CD4-positive, alpha-beta T cell (primary cell): Measurements from ENCODE around the gene SCGB3A2. TPM values are rescaled to one million over a fixed set of nuclear protein-coding genes. Genes with fewer than 3 reads are reported as not detected.

Experiments used
- ATAC-seq: fragments of 200-7000 bp; cut with Tn5 transposase; one replicate; pipeline ENCODE4 v1.10.0; 2022; ENCODE audit warnings: mild to moderate bottlenecking; ENCODE audit not compliant: poor library complexity
- CTCF ChIA-PET: fragments of 350-600 bp; sonication (Branson Sonifier 250); formaldehyde crosslinking; loops from one replicate; lab custom pipeline; 2021; ENCODE audit warnings: antibody characterized with exemption, inconsistent platforms; lab: Charles Lee
- POLR2A ChIA-PET: fragments of 350-600 bp; sonication (Branson Sonifier 250); formaldehyde crosslinking; loops from one replicate; lab custom pipeline; 2021; ENCODE audit warnings: antibody characterized with exemption, inconsistent platforms; lab: Charles Lee
- DNase-seq, 14 experiments: peaks; one replicate each; pipeline ENCODE4 v3.0.0-alpha.2; 2013 to 2020; ENCODE audit warnings: mixed read lengths in 2 of 14
- H3K27ac ChIP-seq, 2 donors: one replicate each; pipeline versions ENCODE4 v1.5.1 to v1.7.0; 2013; ENCODE audit warnings: low read length in 2 of 2, low read depth in 1 of 2, mild to moderate bottlenecking in 1 of 2
- H3K27me3 ChIP-seq, 2 experiments: 1 replicate in 1 of 2; 2 replicates in 1 of 2; pipeline versions ENCODE4 v1.6.1 to v1.7.0; 2013; ENCODE audit warnings: low read length in 2 of 2, control low read depth in 1 of 2, mild to moderate bottlenecking in 1 of 2, moderate library complexity in 1 of 2; ENCODE audit not compliant: insufficient read depth in 2 of 2, control insufficient read depth in 1 of 2
- H3K36me3 ChIP-seq: one replicate; pipeline ENCODE4 v1.6.1; 2013; ENCODE audit warnings: low read length, control low read depth; ENCODE audit not compliant: insufficient read depth
- H3K4me1 ChIP-seq: one replicate; pipeline ENCODE4 v1.6.1; 2013; ENCODE audit warnings: low read length, control low read depth; ENCODE audit not compliant: insufficient read depth
- H3K4me3 ChIP-seq: one replicate; pipeline ENCODE4 v1.5.1; 2013; ENCODE audit warnings: mild to moderate bottlenecking, low read length, moderate library complexity
- H3K9me3 ChIP-seq, 2 experiments: 1 replicate in 1 of 2; 2 replicates in 1 of 2; pipeline versions ENCODE4 v1.6.1 to v1.7.0; 2013; ENCODE audit warnings: low read length in 2 of 2, mild to moderate bottlenecking in 2 of 2, control low read depth in 1 of 2, moderate library complexity in 1 of 2; ENCODE audit not compliant: control insufficient read depth in 1 of 2, insufficient read depth in 1 of 2
- H3K27ac Mint-ChIP-seq: one replicate; pipeline ENCODE4 v1.8.0; 2020; ENCODE audit warnings: mixed read lengths
- H3K27me3 Mint-ChIP-seq: one replicate; pipeline ENCODE4 v1.8.0; 2021; ENCODE audit warnings: mixed read lengths
- H3K36me3 Mint-ChIP-seq: one replicate; pipeline ENCODE4 v1.8.0; 2021; ENCODE audit warnings: low read depth, mixed read lengths
- H3K4me1 Mint-ChIP-seq: one replicate; pipeline ENCODE4 v1.8.0; 2021; ENCODE audit warnings: low read depth, mixed read lengths
- H3K4me3 Mint-ChIP-seq: one replicate; pipeline ENCODE4 v1.8.0; 2020; ENCODE audit warnings: mild to moderate bottlenecking, mixed read lengths
- H3K9me3 Mint-ChIP-seq: one replicate; pipeline ENCODE4 v1.8.0; 2020; ENCODE audit warnings: mixed read lengths
- intact Hi-C, 2 experiments: fragments of 100-400 bp; cut with DNase I in 1 of 2; cut with micrococcal nuclease in 1 of 2; formaldehyde crosslinking; loops; one replicate each; pipeline versions ENCODE4 v1.15.1 to v1.9.0; 2023 to 2025; cut with DNase I, micrococcal nuclease
- total RNA-seq, 174 experiments: library from RNA in 2 of 174; stranded (reverse) in 2 of 174; gene quantifications; one replicate each; pipeline ENCODE4 v1.2.3 and lab custom pipeline; 2021 to 2026
- TF ChIP-seq, protein P1 (sequence below): fragments of 200-600 bp; IDR thresholded peaks from one replicate; pipeline ENCODE4 v1.8.0; 2022; ENCODE audit warnings: antibody characterized with exemption, mild to moderate bottlenecking

The SCGB3A2 gene
- total RNA-seq, 2 experiments from 2014 or later = not detected

DNA sequence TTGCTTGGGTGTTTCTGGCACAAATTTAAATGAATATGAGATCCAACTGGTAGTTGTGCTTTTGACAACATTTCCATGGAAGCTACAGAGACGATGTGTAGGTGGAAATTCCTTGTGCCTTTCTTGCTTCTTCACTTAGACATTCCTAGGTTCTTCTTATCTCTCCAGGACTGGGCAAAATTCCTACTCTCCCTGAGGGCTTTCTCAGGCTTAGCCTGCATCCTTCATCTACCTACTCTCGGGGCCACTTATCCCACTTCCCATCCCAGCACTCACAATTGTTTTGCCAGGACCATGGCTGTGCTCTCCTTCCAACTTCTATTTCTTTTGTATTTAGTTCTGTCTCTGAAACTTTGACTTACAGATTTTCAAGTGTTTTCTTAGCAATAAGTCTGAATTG lies 29.3 kb upstream of the SCGB3A2 start:
- Mint-ChIP-seq H3K27ac (no peak overlapping the region), H3K36me3 (no peaks in the 10 kb centered on the region), H3K9me3 (no peaks in the 10 kb centered on the region), H3K4me3 (no peak overlapping the region), H3K27me3 (peaks cover under 1% of the 10 kb centered on the region), H3K4me1 (no peaks in the 10 kb centered on the region)
- ChIA-PET CTCF (no interaction called here), POLR2A (no interaction called here)
- ATAC-seq (no peak), DNase-seq (no peak)
- no peak overlapping the region for H3K4me3 ChIP-seq
- no peaks in the 10 kb centered on the region for H3K4me1 ChIP-seq
- H3K36me3 ChIP-seq = no peaks in the 10 kb centered on the region
- TF ChIP-seq, protein P1, sequence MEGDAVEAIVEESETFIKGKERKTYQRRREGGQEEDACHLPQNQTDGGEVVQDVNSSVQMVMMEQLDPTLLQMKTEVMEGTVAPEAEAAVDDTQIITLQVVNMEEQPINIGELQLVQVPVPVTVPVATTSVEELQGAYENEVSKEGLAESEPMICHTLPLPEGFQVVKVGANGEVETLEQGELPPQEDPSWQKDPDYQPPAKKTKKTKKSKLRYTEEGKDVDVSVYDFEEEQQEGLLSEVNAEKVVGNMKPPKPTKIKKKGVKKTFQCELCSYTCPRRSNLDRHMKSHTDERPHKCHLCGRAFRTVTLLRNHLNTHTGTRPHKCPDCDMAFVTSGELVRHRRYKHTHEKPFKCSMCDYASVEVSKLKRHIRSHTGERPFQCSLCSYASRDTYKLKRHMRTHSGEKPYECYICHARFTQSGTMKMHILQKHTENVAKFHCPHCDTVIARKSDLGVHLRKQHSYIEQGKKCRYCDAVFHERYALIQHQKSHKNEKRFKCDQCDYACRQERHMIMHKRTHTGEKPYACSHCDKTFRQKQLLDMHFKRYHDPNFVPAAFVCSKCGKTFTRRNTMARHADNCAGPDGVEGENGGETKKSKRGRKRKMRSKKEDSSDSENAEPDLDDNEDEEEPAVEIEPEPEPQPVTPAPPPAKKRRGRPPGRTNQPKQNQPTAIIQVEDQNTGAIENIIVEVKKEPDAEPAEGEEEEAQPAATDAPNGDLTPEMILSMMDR = no peak
- no peak overlapping the region for H3K27ac ChIP-seq
- intact Hi-C loops = no loop called here
- no peaks in the 10 kb centered on the region for H3K9me3 ChIP-seq
- peaks cover 0 to 4% of the 10 kb centered on the region in 2 experiments for H3K27me3 ChIP-seq

DNA sequence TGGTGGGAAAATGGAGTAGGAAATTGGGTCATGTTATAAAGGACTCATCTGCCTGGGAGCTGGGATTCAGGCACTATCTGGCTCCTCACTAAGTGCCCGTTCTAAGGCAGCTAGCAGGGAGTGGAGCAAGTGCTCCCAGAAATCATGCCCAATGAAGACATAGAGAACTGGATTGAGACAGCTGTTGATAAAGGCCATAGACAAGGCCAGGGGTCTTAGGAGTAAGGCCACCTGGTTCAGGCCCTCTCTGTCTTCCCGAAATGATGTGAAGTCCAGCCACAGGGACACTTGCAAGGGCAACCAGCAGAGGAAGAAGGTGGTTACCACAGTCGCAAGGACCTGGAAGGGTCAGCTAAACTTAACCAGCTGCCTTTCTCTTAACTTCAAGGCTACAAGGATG lies 26.9 kb upstream of the SCGB3A2 start:
- DNase-seq (no peak), ATAC-seq (no peak)
- intact Hi-C loops = loop anchor here in 1 of 2 experiments (10.0 kb wide), 1 partner anchor 883 kb away; no protein-coding TSS in a partner anchor
- Mint-ChIP-seq H3K4me3 (no peak overlapping the region), H3K9me3 (no peaks in the 10 kb centered on the region), H3K36me3 (no peaks in the 10 kb centered on the region), H3K27me3 (no peaks in the 10 kb centered on the region), H3K27ac (no peak overlapping the region), H3K4me1 (no peaks in the 10 kb centered on the region)
- Histone ChIP-seq H3K27ac (no peak overlapping the region), H3K4me1 (no peaks in the 10 kb centered on the region), H3K36me3 (no peaks in the 10 kb centered on the region), H3K9me3 (no peaks in the 10 kb centered on the region), H3K4me3 (no peak overlapping the region), H3K27me3 (peaks cover 0 to 4% of the 10 kb centered on the region in 2 experiments)
- POLR2A ChIA-PET = no interaction called here
- CTCF ChIA-PET = no interaction called here
- TF ChIP-seq, protein P1 = no peak

DNA sequence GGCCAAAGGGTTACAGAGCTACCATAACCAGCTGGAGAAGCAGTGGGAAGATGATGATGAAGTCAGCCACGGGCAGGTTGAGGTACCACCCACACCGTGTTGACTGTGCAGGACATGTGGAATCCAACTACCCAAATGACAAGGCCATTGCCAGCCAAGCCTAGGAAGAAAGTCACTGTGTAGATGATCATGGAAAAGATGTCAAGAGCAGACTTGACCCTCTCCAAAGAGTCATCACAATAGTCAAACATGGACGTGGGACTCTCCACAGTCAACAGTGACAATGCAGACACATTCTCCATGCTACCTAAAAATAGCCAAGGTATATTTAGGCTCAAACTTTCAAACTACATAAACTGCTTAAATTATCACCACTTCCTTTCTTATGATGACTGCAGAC lies 26.1 kb upstream of the SCGB3A2 start:
- DNase-seq (no peak), ATAC-seq (no peak)
- intact Hi-C loops = loop anchor here in 1 of 2 experiments (10.0 kb wide), 1 partner anchor 882 kb away; no protein-coding TSS in a partner anchor
- no peaks in the 10 kb centered on the region for H3K4me1 ChIP-seq
- no peaks in the 10 kb centered on the region for H3K36me3 Mint-ChIP-seq
- peaks cover 0 to 4% of the 10 kb centered on the region in 2 experiments for H3K27me3 ChIP-seq
- H3K27ac Mint-ChIP-seq = no peak overlapping the region
- no peaks in the 10 kb centered on the region for H3K36me3 ChIP-seq
- no peaks in the 10 kb centered on the region for H3K4me1 Mint-ChIP-seq
- ChIA-PET CTCF (no interaction called here), POLR2A (no interaction called here)
- no peaks in the 10 kb centered on the region for H3K27me3 Mint-ChIP-seq
- H3K9me3 Mint-ChIP-seq = no peaks in the 10 kb centered on the region
- TF ChIP-seq, protein P1 = no peak
- no peak overlapping the region for H3K27ac ChIP-seq
- no peak overlapping the region for H3K4me3 Mint-ChIP-seq
- no peaks in the 10 kb centered on the region for H3K9me3 ChIP-seq
- H3K4me3 ChIP-seq = no peak overlapping the region
